ENCODE results near the gene LAMA2.

The LAMA2 gene

GRCh38 chr6:129447198-129447565 is 564.2 kb downstream of the LAMA2 start:
- Histone ChIP-seq H3F3A (ENCODE audit: low read depth) (no peaks in the 10 kb centered on the region), H4K20me1 (ENCODE audit: insufficient read depth, low read length, poor library complexity, severe bottlenecking) (no peaks in the 10 kb centered on the region), H3K79me2 (ENCODE audit: insufficient read depth, low read length) (no peaks in the 10 kb centered on the region), H3K9me2 (replicated peaks; ENCODE audit: low read depth, low read length) (no peaks in the 10 kb centered on the region), H3K4me2 (ENCODE audit: low read depth, low read length, poor library complexity, severe bottlenecking) (no peak overlapping the region), H3K27me3 (ENCODE audit: insufficient read depth, low read length, poor library complexity, severe bottlenecking) (no peaks in the 10 kb centered on the region), H2AFZ (ENCODE audit: low read length) (no peak overlapping the region), H3K4me3 (ENCODE audit: low read length, poor library complexity, severe bottlenecking) (no peak overlapping the region), H3K9me3 (ENCODE audit: insufficient read depth, low read depth, low read length) (no peaks in the 10 kb centered on the region), H3K36me3 (ENCODE audit: insufficient read depth, low read length) (no peaks in the 10 kb centered on the region), H3K9ac (ENCODE audit: low read depth, low read length, poor library complexity, severe bottlenecking) (no peak overlapping the region), H3K4me1 (ENCODE audit: insufficient read depth, low read length, poor library complexity, severe bottlenecking) (peaks cover 10% of the 10 kb centered on the region)
- TF ChIP-seq CTCF (conservative IDR thresholded peaks at IDR 0.05; ENCODE audit: low read length) = no peak
- no peak for TF ChIP-seq EZH2phosphoT487 (IDR thresholded peaks at IDR 0.05; ENCODE audit: borderline replicate concordance)

GRCh38 chr6:129448965-129449364 is 566.0 kb downstream of the LAMA2 start:
- Histone ChIP-seq H4K20me1 (ENCODE audit: insufficient read depth, low read length, poor library complexity, severe bottlenecking) (no peaks in the 10 kb centered on the region), H3K36me3 (ENCODE audit: insufficient read depth, low read length) (no peaks in the 10 kb centered on the region), H3K79me2 (ENCODE audit: insufficient read depth, low read length) (no peaks in the 10 kb centered on the region), H3K4me2 (ENCODE audit: low read depth, low read length, poor library complexity, severe bottlenecking) (no peak overlapping the region), H3K4me3 (ENCODE audit: low read length, poor library complexity, severe bottlenecking) (no peak overlapping the region), H3K27me3 (ENCODE audit: insufficient read depth, low read length, poor library complexity, severe bottlenecking) (no peaks in the 10 kb centered on the region), H3K4me1 (ENCODE audit: insufficient read depth, low read length, poor library complexity, severe bottlenecking) (peaks cover 10% of the 10 kb centered on the region), H3K9me2 (replicated peaks; ENCODE audit: low read depth, low read length) (no peaks in the 10 kb centered on the region), H3K9me3 (ENCODE audit: insufficient read depth, low read depth, low read length) (no peaks in the 10 kb centered on the region), H3K9ac (ENCODE audit: low read depth, low read length, poor library complexity, severe bottlenecking) (no peak overlapping the region), H3F3A (ENCODE audit: low read depth) (no peaks in the 10 kb centered on the region), H2AFZ (ENCODE audit: low read length) (no peak overlapping the region)
- TF ChIP-seq CTCF (conservative IDR thresholded peaks at IDR 0.05; ENCODE audit: low read length) = no peak
- no peak for TF ChIP-seq EZH2phosphoT487 (IDR thresholded peaks at IDR 0.05; ENCODE audit: borderline replicate concordance)

GRCh38 chr6:129451187-129451586 is 568.2 kb downstream of the LAMA2 start:
- H3K9ac ChIP-seq (ENCODE audit: low read depth, low read length, poor library complexity, severe bottlenecking) = no peak overlapping the region
- H3K9me2 ChIP-seq (replicated peaks; ENCODE audit: low read depth, low read length) = no peaks in the 10 kb centered on the region
- no peaks in the 10 kb centered on the region for H3K36me3 ChIP-seq (ENCODE audit: insufficient read depth, low read length)
- peaks cover 5% of the 10 kb centered on the region for H3K4me1 ChIP-seq (ENCODE audit: insufficient read depth, low read length, poor library complexity, severe bottlenecking)
- TF ChIP-seq CTCF (conservative IDR thresholded peaks at IDR 0.05; ENCODE audit: low read length) = no peak
- no peak for TF ChIP-seq EZH2phosphoT487 (IDR thresholded peaks at IDR 0.05; ENCODE audit: borderline replicate concordance)
- no peaks in the 10 kb centered on the region for H3K9me3 ChIP-seq (ENCODE audit: insufficient read depth, low read depth, low read length)
- H3K4me2 ChIP-seq (ENCODE audit: low read depth, low read length, poor library complexity, severe bottlenecking) = no peak overlapping the region
- H3K79me2 ChIP-seq (ENCODE audit: insufficient read depth, low read length) = no peaks in the 10 kb centered on the region
- H3F3A ChIP-seq (ENCODE audit: low read depth) = no peaks in the 10 kb centered on the region
- H2AFZ ChIP-seq (ENCODE audit: low read length) = no peak overlapping the region
- no peaks in the 10 kb centered on the region for H4K20me1 ChIP-seq (ENCODE audit: insufficient read depth, low read length, poor library complexity, severe bottlenecking)
- no peaks in the 10 kb centered on the region for H3K27me3 ChIP-seq (ENCODE audit: insufficient read depth, low read length, poor library complexity, severe bottlenecking)
- no peak overlapping the region for H3K4me3 ChIP-seq (ENCODE audit: low read length, poor library complexity, severe bottlenecking)
